HG03066 (cell line): ENCODE measurements around the gene RASSF1.

Source experiments
- ATAC-seq: cut with Tn5 transposase; IDR thresholded peaks from one replicate; pipeline ENCODE4 v1.9.1; 2021; ENCODE audit warnings: low read depth; ENCODE audit not compliant: unreplicated experiment

RASSF1 gene

GRCh38 chr3:50369012-50369670 is 28.5 kb upstream of the RASSF1 start:
- no peak for ATAC-seq

- no peak for ATAC-seq
These were observed 25.2 kb upstream of the RASSF1 start for GRCh38 chr3:50365842-50366220.

- ATAC-seq: peak; percentile 87
These were observed 24.6 kb upstream of the RASSF1 start for GRCh38 chr3:50365080-50365841.

- ATAC-seq: no peak
These were observed 24.0 kb upstream of the RASSF1 start for GRCh38 chr3:50364573-50365079.

- peak; percentile 13 for ATAC-seq
These were observed 19.1 kb upstream of the RASSF1 start for GRCh38 chr3:50359760-50360110.

GRCh38 chr3:50358911-50359759 is 18.5 kb upstream of the RASSF1 start, which contains the start of gene TMEM115:
Gene TMEM115 (minus strand): TSS chr3:50359521. CDS start chr3:50359063, 458 bp downstream.
- peak; percentile 99 for ATAC-seq

GRCh38 chr3:50358355-50358910 is 17.8 kb upstream of the RASSF1 start:
- ATAC-seq: no peak

- ATAC-seq: no peak
These were observed 16.8 kb upstream of the RASSF1 start for GRCh38 chr3:50357481-50357880.

- no peak for ATAC-seq
These were observed 15.9 kb upstream of the RASSF1 start for GRCh38 chr3:50356553-50356952.

GRCh38 chr3:50355829-50356552 is 15.4 kb upstream of the RASSF1 start:
- no peak for ATAC-seq

GRCh38 chr3:50354850-50355249 is 14.2 kb upstream of the RASSF1 start:
- no peak for ATAC-seq

GRCh38 chr3:50354186-50354764 is 13.6 kb upstream of the RASSF1 start:
- no peak for ATAC-seq

- no peak for ATAC-seq
These were observed 12.8 kb upstream of the RASSF1 start for GRCh38 chr3:50353245-50354004.

GRCh38 chr3:50352781-50353180 is 12.1 kb upstream of the RASSF1 start:
- no peak for ATAC-seq

- no peak for ATAC-seq
These were observed 10.7 kb upstream of the RASSF1 start for GRCh38 chr3:50351323-50351697.

- ATAC-seq: peak; percentile 80
These were observed 10.1 kb upstream of the RASSF1 start, which contains the start of the genes CYB561D2 and NPRL2 for GRCh38 chr3:50350527-50351322. Gene CYB561D2 (plus strand): TSS chr3:50350862. CDS start chr3:50351434, 572 bp downstream. Gene NPRL2 (minus strand): TSS chr3:50350775. CDS start chr3:50350652, 123 bp downstream.

- no peak for ATAC-seq
These were observed 9.5 kb upstream of the RASSF1 start for GRCh38 chr3:50350213-50350526.

GRCh38 chr3:50347187-50347813 is 6.7 kb upstream of the RASSF1 start:
- no peak for ATAC-seq
